Skeletal muscle tissue (tissue), 4 donors: ENCODE results near the gene CCDC12. TPM values are rescaled to one million over a fixed set of nuclear protein-coding genes. Genes with fewer than 3 reads are reported as not detected.
A peak's percentile ranks its signal among the peaks of the same experiment; 100 is the strongest.

ENCODE experiments used
- H3K27ac ChIP-seq: one replicate; pipeline ENCODE4 v1.7.0; 2013; ENCODE audit warnings: mild to moderate bottlenecking, low read depth, low read length, inconsistent platforms
- H3K27me3 ChIP-seq, 3 donors: one replicate each; pipeline ENCODE4 v1.7.0; 2013; ENCODE audit warnings: low read length in 3 of 3; ENCODE audit not compliant: control insufficient read depth in 3 of 3, insufficient read depth in 3 of 3
- H3K36me3 ChIP-seq, 3 donors: one replicate each; pipeline ENCODE4 v1.7.0; 2013; ENCODE audit warnings: low read length in 3 of 3; ENCODE audit not compliant: control insufficient read depth in 3 of 3, insufficient read depth in 3 of 3
- H3K4me1 ChIP-seq, 3 donors: one replicate each; pipeline ENCODE4 v1.7.0; 2013; ENCODE audit warnings: low read length in 3 of 3, mild to moderate bottlenecking in 3 of 3; ENCODE audit not compliant: control insufficient read depth in 3 of 3, insufficient read depth in 3 of 3
- H3K4me3 ChIP-seq, 3 donors: one replicate each; pipeline ENCODE4 v1.7.0; 2013; ENCODE audit warnings: low read length in 3 of 3
- H3K9ac ChIP-seq, 3 donors: one replicate each; pipeline ENCODE4 v1.7.0; 2013; ENCODE audit warnings: low read length in 3 of 3, mild to moderate bottlenecking in 3 of 3, moderate library complexity in 2 of 3, low read depth in 1 of 3
- H3K9me3 ChIP-seq, 3 donors: one replicate each; pipeline ENCODE4 v1.7.0; 2013; ENCODE audit warnings: low read length in 3 of 3; ENCODE audit not compliant: control insufficient read depth in 3 of 3
- total RNA-seq: library from RNA; depleted of rRNA; stranded (reverse); fragments of >200 nt; gene quantifications from one replicate; pipeline ENCODE4 v1.2.3, GENCODE V29; 2014
- donor health status: Osteomylitis.

CCDC12 gene
- total RNA-seq, 1 donor from 2014 or later, result 27.1 TPM

GRCh38 chr3:46959161-46959511 is 17.4 kb downstream of the CCDC12 start:
- Histone ChIP-seq H3K36me3 (no peaks in the 10 kb centered on the region), H3K9ac (peak overlapping the region in 2 of 3 donors; percentile 45 to 59), H3K4me1 (peaks cover 52 to 71% (median 67%) of the 10 kb centered on the region in 3 donors), H3K9me3 (no peaks in the 10 kb centered on the region), H3K27ac (peak overlapping the region; percentile 60), H3K27me3 (no peaks in the 10 kb centered on the region), H3K4me3 (peak overlapping the region in 1 of 3 donors; percentile 10)

- Histone ChIP-seq H3K4me3 (peak overlapping the region; percentile 3 to 10 (median 9)), H3K9ac (peak overlapping the region in 1 of 3 donors; percentile 59), H3K27ac (peak overlapping the region; percentile 60), H3K27me3 (no peaks in the 10 kb centered on the region), H3K9me3 (no peaks in the 10 kb centered on the region), H3K36me3 (no peaks in the 10 kb centered on the region), H3K4me1 (peaks cover 57 to 77% (median 72%) of the 10 kb centered on the region in 3 donors)
Measured at GRCh38 chr3:46958467-46959160, 17.9 kb downstream of the CCDC12 start.

- peaks cover 63 to 88% (median 80%) of the 10 kb centered on the region in 3 donors for H3K4me1 ChIP-seq
- no peaks in the 10 kb centered on the region for H3K27me3 ChIP-seq
- H3K9me3 ChIP-seq, result no peaks in the 10 kb centered on the region
- no peak overlapping the region for H3K9ac ChIP-seq
- H3K4me3 ChIP-seq, result no peak overlapping the region
- no peaks in the 10 kb centered on the region for H3K36me3 ChIP-seq
- no peak overlapping the region for H3K27ac ChIP-seq
Measured at GRCh38 chr3:46957092-46957820, 19.3 kb downstream of the CCDC12 start.

GRCh38 chr3:46955801-46956259 is 20.7 kb downstream of the CCDC12 start:
- H3K4me1 ChIP-seq, result peaks cover 56 to 83% (median 74%) of the 10 kb centered on the region in 3 donors
- no peak overlapping the region for H3K9ac ChIP-seq
- no peaks in the 10 kb centered on the region for H3K9me3 ChIP-seq
- H3K36me3 ChIP-seq, result no peaks in the 10 kb centered on the region
- no peak overlapping the region for H3K27ac ChIP-seq
- H3K4me3 ChIP-seq, result no peak overlapping the region
- H3K27me3 ChIP-seq, result no peaks in the 10 kb centered on the region

- no peaks in the 10 kb centered on the region for H3K36me3 ChIP-seq
- H3K9me3 ChIP-seq, result no peaks in the 10 kb centered on the region
- H3K4me3 ChIP-seq, result no peak overlapping the region
- peaks cover 55 to 78% (median 71%) of the 10 kb centered on the region in 3 donors for H3K4me1 ChIP-seq
- H3K9ac ChIP-seq, result peak overlapping the region in 1 of 3 donors; percentile 59
- no peaks in the 10 kb centered on the region for H3K27me3 ChIP-seq
- H3K27ac ChIP-seq, result no peak overlapping the region
Measured at GRCh38 chr3:46955157-46955556, 21.4 kb downstream of the CCDC12 start.

GRCh38 chr3:46954178-46954577 is 22.4 kb downstream of the CCDC12 start:
- H3K36me3 ChIP-seq, result no peaks in the 10 kb centered on the region
- H3K4me3 ChIP-seq, result no peak overlapping the region
- H3K4me1 ChIP-seq, result peaks cover 54 to 77% (median 68%) of the 10 kb centered on the region in 3 donors
- no peak overlapping the region for H3K9ac ChIP-seq
- H3K9me3 ChIP-seq, result no peaks in the 10 kb centered on the region
- H3K27me3 ChIP-seq, result no peaks in the 10 kb centered on the region
- no peak overlapping the region for H3K27ac ChIP-seq

GRCh38 chr3:46953234-46954010 is 23.1 kb downstream of the CCDC12 start:
- Histone ChIP-seq H3K4me1 (peaks cover 54 to 77% (median 68%) of the 10 kb centered on the region in 3 donors), H3K27me3 (no peaks in the 10 kb centered on the region), H3K4me3 (no peak overlapping the region), H3K9ac (no peak overlapping the region), H3K9me3 (no peaks in the 10 kb centered on the region), H3K27ac (no peak overlapping the region), H3K36me3 (no peaks in the 10 kb centered on the region)

- H3K4me1 ChIP-seq, result peaks cover 58 to 81% (median 69%) of the 10 kb centered on the region in 3 donors
- no peaks in the 10 kb centered on the region for H3K36me3 ChIP-seq
- no peak overlapping the region for H3K9ac ChIP-seq
- no peak overlapping the region for H3K4me3 ChIP-seq
- no peaks in the 10 kb centered on the region for H3K27me3 ChIP-seq
- no peak overlapping the region for H3K27ac ChIP-seq
- no peaks in the 10 kb centered on the region for H3K9me3 ChIP-seq
Measured at GRCh38 chr3:46952813-46953212, 23.7 kb downstream of the CCDC12 start.

- Histone ChIP-seq H3K4me3 (no peak overlapping the region), H3K27me3 (no peaks in the 10 kb centered on the region), H3K27ac (no peak overlapping the region), H3K9ac (no peak overlapping the region), H3K36me3 (peaks cover 0 to 2% (median 0%) of the 10 kb centered on the region in 3 donors), H3K4me1 (peaks cover 65 to 85% (median 72%) of the 10 kb centered on the region in 3 donors), H3K9me3 (no peaks in the 10 kb centered on the region)
Measured at GRCh38 chr3:46950650-46951241, 25.8 kb downstream of the CCDC12 start.
